Erythroblast (primary cell): Measurements from ENCODE around the gene SERTAD2.

Experiments
- DNase-seq, 2 experiments: peaks; one replicate each; lab custom pipeline; 2025; lab: John Stamatoyannopoulos, UW
- GATA1 ChIP-seq: IDR thresholded peaks from 2 replicates; pipeline ENCODE4 v1.6.1; 2011; ENCODE audit warnings: low read depth, mild to moderate bottlenecking, control low read depth, low read length, moderate library complexity
- POLR2A ChIP-seq: IDR thresholded peaks from 2 replicates; pipeline ENCODE4 v1.6.1; 2011; ENCODE audit warnings: mild to moderate bottlenecking, low read length

Gene SERTAD2

GRCh38 chr2:64685430-64685829, 31.7 kb upstream of the SERTAD2 start:
- no peak for DNase-seq
- TF ChIP-seq GATA1 = no peak
- no peak for TF ChIP-seq POLR2A

- no peak for DNase-seq
- TF ChIP-seq POLR2A (no peak), GATA1 (no peak)
Measured at GRCh38 chr2:64683771-64684510, 30.2 kb upstream of the SERTAD2 start.

- DNase-seq = no peak
- no peak for TF ChIP-seq GATA1
- no peak for TF ChIP-seq POLR2A
Measured at GRCh38 chr2:64681479-64681967, 27.8 kb upstream of the SERTAD2 start.

GRCh38 chr2:64679673-64680425, 26.1 kb upstream of the SERTAD2 start:
- TF ChIP-seq GATA1 (no peak), POLR2A (no peak)
- no peak for DNase-seq

- TF ChIP-seq POLR2A (no peak), GATA1 (no peak)
- no peak for DNase-seq
Measured at GRCh38 chr2:64678771-64679590, 25.3 kb upstream of the SERTAD2 start.

- DNase-seq = no peak
- no peak for TF ChIP-seq GATA1
- no peak for TF ChIP-seq POLR2A
Measured at GRCh38 chr2:64677530-64677929, 23.8 kb upstream of the SERTAD2 start.

- no peak for TF ChIP-seq POLR2A
- no peak for TF ChIP-seq GATA1
- peak; percentile 4 to 34 for DNase-seq
Measured at GRCh38 chr2:64675860-64676259, 22.1 kb upstream of the SERTAD2 start.

GRCh38 chr2:64672708-64673107, 19.0 kb upstream of the SERTAD2 start:
- DNase-seq = no peak
- TF ChIP-seq POLR2A = no peak
- no peak for TF ChIP-seq GATA1

GRCh38 chr2:64670047-64670446, 16.3 kb upstream of the SERTAD2 start:
- TF ChIP-seq POLR2A = no peak
- no peak for TF ChIP-seq GATA1
- DNase-seq = no peak

GRCh38 chr2:64669288-64669687, 15.6 kb upstream of the SERTAD2 start:
- TF ChIP-seq GATA1 = no peak
- no peak for TF ChIP-seq POLR2A
- no peak for DNase-seq

- TF ChIP-seq POLR2A (no peak), GATA1 (no peak)
- no peak for DNase-seq
Measured at GRCh38 chr2:64668542-64668941, 14.8 kb upstream of the SERTAD2 start.

GRCh38 chr2:64667535-64667934, 13.8 kb upstream of the SERTAD2 start:
- no peak for TF ChIP-seq GATA1
- no peak for TF ChIP-seq POLR2A
- DNase-seq = no peak

GRCh38 chr2:64666810-64667438, 13.2 kb upstream of the SERTAD2 start:
- no peak for DNase-seq
- no peak for TF ChIP-seq GATA1
- no peak for TF ChIP-seq POLR2A

GRCh38 chr2:64665709-64666108, 12.0 kb upstream of the SERTAD2 start:
- DNase-seq = no peak
- TF ChIP-seq POLR2A (no peak), GATA1 (no peak)
